ENCODE measurements around the gene DYRK1A.
"Not testable (repeated sequence)": the region's sequence is repeated elsewhere in the genome, so short reads cannot be mapped to it uniquely, and the experiment has no call there.

Gene DYRK1A

GRCh38 chr21:37522641-37523295 lies 156.2 kb downstream of the DYRK1A start:
- H3K4me3 ChIP-seq (ENCODE audit: low read depth, low read length) = no peak overlapping the region

GRCh38 chr21:37524944-37525343 lies 158.4 kb downstream of the DYRK1A start:
- not testable (repeated sequence) for H3K4me3 ChIP-seq (ENCODE audit: low read depth, low read length)

GRCh38 chr21:37525810-37526209 lies 159.2 kb downstream of the DYRK1A start:
- no peak overlapping the region for H3K4me3 ChIP-seq (ENCODE audit: low read depth, low read length)

- H3K4me3 ChIP-seq (ENCODE audit: low read depth, low read length) = no peak overlapping the region
Observed at GRCh38 chr21:37527103-37527502, 160.5 kb downstream of the DYRK1A start.

DNA sequence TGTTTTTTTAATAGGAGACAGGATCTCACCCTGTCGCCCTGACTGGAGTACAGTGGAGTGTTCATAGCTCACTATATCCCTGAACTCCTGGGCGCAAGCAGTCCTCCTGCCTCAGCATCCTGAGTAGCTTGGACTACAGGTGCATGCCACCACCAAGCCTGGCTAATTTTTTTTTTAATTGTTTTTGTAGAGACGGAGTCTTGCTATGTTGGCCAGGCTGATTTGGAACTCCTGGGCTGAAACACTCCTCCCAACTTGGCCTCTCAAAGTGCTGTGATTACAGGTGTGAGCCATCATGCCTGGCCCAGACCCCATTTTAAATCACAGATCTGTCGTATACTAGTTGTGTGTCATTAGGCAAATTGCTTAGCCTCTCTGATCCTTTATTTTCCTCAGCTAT lies 161.1 kb downstream of the DYRK1A start:
- no peak overlapping the region for H3K4me3 ChIP-seq (ENCODE audit: low read depth, low read length)

- no peak overlapping the region for H3K4me3 ChIP-seq (ENCODE audit: low read depth, low read length)
Observed at GRCh38 chr21:37528150-37528937, 161.8 kb downstream of the DYRK1A start.

DNA sequence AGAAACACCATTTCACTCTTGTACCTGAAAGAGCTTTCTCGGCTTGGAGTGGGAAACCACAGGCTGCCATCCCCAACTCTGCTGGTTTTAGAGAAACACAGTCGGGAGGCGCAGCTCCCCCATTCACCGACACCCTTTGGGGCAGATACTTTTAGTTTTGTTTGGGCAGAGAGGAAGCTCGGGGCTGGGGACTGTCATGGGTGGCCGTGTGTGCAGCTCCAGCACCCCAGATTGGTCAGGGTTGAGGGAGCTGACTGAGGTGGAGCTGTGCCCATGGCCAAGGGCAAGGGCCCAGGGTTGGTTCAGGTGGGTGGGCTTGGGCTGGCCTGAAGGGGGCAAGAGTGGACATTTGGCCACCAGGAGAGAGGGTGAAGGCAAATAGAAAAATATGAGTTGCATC lies 163.1 kb downstream of the DYRK1A start:
- no peak overlapping the region for H3K4me3 ChIP-seq (ENCODE audit: low read depth, low read length)

- no peak overlapping the region for H3K4me3 ChIP-seq (ENCODE audit: low read depth, low read length)
Observed at GRCh38 chr21:37530901-37531351, 164.4 kb downstream of the DYRK1A start.

DNA sequence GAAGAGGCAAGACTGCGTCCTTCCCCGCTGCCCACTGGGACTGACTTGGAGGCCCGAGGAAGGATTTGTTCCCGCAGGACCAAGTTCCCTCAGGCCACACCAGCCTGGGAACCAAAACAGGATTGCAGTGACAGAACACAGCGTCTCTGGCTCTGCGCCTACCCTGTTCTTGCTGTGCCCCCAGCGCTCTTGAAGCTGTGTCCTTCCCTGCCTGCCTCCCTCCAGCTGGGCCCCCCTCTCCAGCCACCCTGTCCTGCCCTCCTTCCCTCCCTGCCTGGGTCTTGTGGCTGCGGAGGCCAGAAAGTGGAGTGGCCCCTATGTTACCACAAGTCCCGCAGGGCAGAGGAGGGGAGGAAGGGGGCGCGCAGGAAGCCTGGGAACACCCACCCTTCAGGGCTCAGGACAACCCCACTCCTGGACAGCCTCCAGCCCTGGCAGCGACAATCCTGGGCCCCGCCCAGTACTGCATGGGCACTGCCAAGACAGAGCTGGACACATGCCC lies 164.9 kb downstream of the DYRK1A start:
- H3K4me3 ChIP-seq (ENCODE audit: low read depth, low read length) = no peak overlapping the region

GRCh38 chr21:37532868-37533780 lies 166.6 kb downstream of the DYRK1A start:
- no peak overlapping the region for H3K4me3 ChIP-seq (ENCODE audit: low read depth, low read length)

DNA sequence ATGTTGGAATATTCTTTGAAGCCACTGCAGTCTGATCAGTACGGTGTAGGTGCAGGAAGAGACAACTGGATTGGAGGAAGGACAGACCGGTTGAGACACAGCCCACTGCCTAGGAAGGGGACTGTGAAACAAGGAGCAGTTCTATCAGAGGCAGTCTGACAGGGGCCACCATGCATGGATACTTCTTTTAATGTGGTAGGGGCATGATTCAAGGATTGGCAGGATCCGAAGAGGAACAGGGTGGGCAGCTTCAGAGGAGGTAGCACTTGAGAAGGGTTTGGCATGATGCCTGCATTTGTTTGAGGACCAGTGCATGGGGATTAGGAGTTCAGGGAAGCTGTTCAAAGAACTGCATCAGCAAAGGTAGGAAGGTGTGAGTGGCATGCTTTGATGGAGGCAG lies 167.9 kb downstream of the DYRK1A start:
- no peak overlapping the region for H3K4me3 ChIP-seq (ENCODE audit: low read depth, low read length)

DNA sequence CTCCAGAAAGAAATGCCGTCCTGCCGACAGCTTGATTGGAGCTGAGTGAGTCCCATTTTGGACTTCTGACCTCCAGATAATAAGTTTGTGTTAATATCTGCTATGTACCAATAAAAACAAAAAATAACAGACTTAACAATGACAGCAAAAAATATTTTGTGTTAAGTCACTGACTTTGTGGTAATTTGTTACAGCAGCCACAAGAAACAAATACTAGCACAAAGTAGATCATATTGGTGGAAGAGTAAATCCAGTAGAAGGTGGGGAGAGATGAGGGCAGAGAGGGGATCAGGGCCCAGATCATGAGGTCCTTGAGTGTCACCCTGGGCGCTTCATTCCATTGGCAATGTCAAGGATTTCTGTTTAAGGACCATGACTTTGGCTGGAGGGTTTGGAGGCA lies 168.6 kb downstream of the DYRK1A start:
- no peak overlapping the region for H3K4me3 ChIP-seq (ENCODE audit: low read depth, low read length)

DNA sequence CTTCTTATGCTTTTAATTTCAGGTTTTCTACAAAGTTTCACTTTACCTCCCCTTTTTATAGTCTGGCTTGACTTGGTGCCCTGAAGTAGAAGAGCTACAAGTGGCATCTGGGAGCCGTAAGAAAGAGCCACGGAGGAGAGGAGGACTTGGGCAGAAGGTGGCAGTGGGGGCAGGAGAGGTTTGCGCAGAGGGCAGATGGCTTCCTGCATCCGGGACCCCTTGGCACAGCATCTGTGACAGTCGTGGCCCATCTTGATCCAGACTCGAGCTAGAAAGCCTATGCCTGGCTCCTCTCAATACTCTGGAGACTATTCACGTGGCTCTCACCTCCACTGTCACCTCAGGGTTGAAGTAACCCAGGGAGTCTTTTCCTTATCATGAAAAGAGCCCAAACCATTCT lies 169.1 kb downstream of the DYRK1A start:
- H3K4me3 ChIP-seq (ENCODE audit: low read depth, low read length) = no peak overlapping the region

- no peak overlapping the region for H3K4me3 ChIP-seq (ENCODE audit: low read depth, low read length)
Observed at GRCh38 chr21:37536616-37537278, 170.2 kb downstream of the DYRK1A start.

DNA sequence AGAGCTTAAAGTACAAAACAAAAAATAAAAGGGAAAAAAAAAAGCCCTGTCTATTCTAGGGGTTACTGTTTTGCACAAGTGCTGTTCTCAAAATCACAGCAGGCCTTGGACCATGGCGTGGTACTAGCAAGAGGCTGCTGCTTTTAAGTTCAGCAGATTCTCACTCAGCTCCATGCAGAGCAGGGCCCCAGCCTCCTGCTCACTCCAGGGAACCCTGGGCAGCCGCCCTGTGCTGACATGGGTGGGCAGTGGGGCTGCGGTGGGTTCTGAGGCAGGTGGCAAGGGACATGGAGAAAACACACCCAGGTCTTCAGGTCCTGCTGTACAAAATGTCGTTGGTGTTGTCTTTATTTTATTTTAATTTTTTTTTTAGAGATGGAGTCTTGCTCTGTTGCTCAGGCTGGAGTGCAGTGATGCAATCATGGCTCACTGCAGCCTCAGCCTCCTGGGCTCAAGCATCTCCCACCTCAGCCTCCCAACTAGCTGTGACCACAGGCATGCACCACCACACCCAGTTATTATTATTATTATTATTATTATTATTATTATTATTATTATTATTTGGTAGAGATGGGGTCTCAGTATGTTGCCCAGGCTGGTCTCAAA lies 170.9 kb downstream of the DYRK1A start:
- no peak overlapping the region for H3K4me3 ChIP-seq (ENCODE audit: low read depth, low read length)

DNA sequence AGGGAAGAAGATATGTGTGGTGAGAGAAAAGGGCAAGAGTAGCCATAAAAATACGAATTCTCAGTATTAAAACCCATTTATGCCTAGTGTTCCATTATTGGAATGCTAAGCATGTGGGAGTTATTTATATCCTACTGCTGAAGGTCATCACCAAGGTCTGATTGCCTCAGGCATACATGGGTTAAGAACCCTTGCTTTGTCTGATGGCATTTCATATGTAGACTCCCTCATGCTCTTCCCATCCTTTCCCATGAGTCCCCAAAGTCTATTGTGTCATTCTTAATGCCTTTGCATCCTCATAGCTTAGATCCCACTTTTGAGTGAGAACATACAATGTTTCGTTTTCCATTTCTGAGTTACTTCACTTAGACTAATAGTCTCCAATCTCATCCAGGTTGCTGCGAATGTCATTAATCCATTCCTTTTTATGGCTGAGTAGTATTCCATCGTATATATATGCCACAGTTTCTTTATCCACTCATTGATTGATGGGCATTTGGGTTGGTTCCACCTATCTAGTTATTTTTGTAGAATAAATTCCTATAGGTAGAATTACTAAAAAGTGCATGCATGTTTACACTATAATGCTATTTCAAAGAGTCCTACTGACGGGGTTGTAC lies 172.5 kb downstream of the DYRK1A start:
- H3K4me3 ChIP-seq (ENCODE audit: low read depth, low read length) = no peak overlapping the region

DNA sequence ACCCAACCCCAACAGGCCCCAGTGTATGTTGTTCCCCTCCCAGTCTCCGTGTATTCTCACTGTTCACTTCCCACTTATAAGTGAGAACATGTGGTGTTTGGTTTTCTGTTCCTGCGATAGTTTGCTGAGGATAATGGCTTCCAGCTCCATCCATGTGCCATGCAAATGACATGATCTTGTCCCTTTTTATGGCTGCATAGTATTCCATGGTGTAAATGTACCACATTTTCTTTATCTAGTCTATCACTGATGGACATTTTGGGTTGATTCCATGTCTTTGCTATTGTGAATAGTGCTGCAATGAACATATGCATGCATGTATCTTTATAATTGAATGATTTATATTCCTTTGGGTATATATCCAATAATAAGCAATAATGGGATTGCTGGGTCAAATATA lies 174.6 kb downstream of the DYRK1A start:
- H3K4me3 ChIP-seq (ENCODE audit: low read depth, low read length) = not testable (repeated sequence)

DNA sequence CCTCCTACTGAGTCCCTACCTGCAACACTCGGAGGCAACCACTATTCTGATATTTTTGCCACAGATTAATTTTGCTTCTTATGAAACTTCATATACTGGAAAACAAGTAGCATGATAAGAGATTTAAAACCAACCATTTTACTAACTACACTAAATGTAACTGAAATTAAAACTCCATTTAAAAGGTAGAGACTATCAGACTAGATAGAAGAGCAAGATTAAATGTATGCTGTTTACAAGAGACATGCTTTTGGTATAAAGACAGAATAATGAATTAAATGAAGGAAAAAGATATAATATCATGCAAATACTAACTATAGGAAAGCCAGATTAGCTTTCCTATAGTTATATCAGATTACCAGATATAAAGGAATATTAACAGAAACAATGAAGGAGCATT lies 175.9 kb downstream of the DYRK1A start:
- H3K4me3 ChIP-seq (ENCODE audit: low read depth, low read length) = no peak overlapping the region

DNA sequence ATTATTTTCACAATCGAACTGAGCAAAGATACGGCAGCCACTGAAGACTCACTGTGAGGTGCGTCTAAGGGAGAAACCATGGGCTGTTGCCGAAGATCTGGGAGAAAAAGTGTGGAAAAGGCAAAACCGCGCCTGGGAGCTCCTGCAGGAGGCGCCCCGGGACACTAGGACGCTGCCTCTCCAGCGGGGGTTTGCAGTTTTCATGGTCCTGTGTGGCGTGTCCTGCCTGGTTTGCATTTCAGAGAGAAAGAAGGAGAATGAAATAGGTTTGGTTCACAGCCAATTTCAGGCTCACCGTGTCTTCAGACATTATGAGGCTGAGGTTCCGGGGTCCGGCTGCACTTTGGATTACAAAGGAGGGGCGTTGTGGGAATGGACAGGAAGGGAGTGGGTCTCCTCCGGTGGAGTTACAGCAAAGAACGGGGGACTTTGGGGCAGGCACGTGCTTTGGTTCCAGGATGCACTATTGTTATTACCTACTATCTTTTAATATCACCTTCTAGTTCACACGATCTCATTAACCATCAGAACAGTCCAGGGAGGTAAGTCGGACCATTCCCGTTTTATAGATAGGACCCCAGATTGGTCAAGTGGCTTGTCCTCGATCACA lies 179.8 kb downstream of the DYRK1A start:
- H3K4me3 ChIP-seq (ENCODE audit: low read depth, low read length) = no peak overlapping the region

Data from iPS-11a (cell line).